HL-60 (cell line): ENCODE results near the gene CLDND1.

Experiments
- DNase-seq, 2 experiments: peaks; one replicate each; pipeline ENCODE4 v3.0.0-alpha.2; 2010 to 2020; ENCODE audit warnings: low read depth in 1 of 2, low spot score in 1 of 2
- H3K27ac ChIP-seq: fragments of 250-450 bp; sonication (Bioruptor Pico); replicated peaks from 2 replicates; pipeline ENCODE4 v1.5.1; 2020; ENCODE audit warnings: mild to moderate bottlenecking, moderate library complexity
- H3K27me3 ChIP-seq: fragments of 250-450 bp; sonication (Bioruptor Pico); 2 replicates; pipeline ENCODE4 v1.5.1; 2021; ENCODE audit warnings: mild to moderate bottlenecking, moderate library complexity; ENCODE audit not compliant: insufficient read depth, poor library complexity, severe bottlenecking
- H3K4me3 ChIP-seq: replicated peaks from 2 replicates; pipeline ENCODE4 v1.5.1; 2011; ENCODE audit warnings: mild to moderate bottlenecking, control low read depth, low read length; ENCODE audit not compliant: insufficient read depth
- GABPA ChIP-seq: IDR thresholded peaks from 2 replicates; pipeline ENCODE4 v1.6.1; 2012; ENCODE audit warnings: low read depth
- POLR2AphosphoS5 ChIP-seq: IDR thresholded peaks from 2 replicates; pipeline ENCODE4 v1.6.1; 2012; ENCODE audit warnings: low read depth
- SPI1 ChIP-seq: IDR thresholded peaks from 2 replicates; pipeline ENCODE4 v1.6.1; 2012; ENCODE audit warnings: low read depth, mild to moderate bottlenecking, borderline replicate concordance
- TF ChIP-seq, protein P1 (sequence below): IDR thresholded peaks from one replicate; pipeline ENCODE4 v1.5.1; 2011; ENCODE audit warnings: low read length, control low read depth, inconsistent platforms; ENCODE audit not compliant: insufficient read depth
- TF ChIP-seq, protein P2 (sequence below): IDR thresholded peaks from 2 replicates; pipeline ENCODE4 v1.6.1; 2012; ENCODE audit warnings: low read depth; ENCODE audit not compliant: insufficient replicate concordance

Gene CLDND1

GRCh38 chr3:98532709-98533571 is 10.2 kb upstream of the CLDND1 start:
- Histone ChIP-seq H3K27ac (no peak overlapping the region), H3K27me3 (no peaks in the 10 kb centered on the region), H3K4me3 (no peak overlapping the region)
- no peak for DNase-seq
- TF ChIP-seq, protein P1, sequence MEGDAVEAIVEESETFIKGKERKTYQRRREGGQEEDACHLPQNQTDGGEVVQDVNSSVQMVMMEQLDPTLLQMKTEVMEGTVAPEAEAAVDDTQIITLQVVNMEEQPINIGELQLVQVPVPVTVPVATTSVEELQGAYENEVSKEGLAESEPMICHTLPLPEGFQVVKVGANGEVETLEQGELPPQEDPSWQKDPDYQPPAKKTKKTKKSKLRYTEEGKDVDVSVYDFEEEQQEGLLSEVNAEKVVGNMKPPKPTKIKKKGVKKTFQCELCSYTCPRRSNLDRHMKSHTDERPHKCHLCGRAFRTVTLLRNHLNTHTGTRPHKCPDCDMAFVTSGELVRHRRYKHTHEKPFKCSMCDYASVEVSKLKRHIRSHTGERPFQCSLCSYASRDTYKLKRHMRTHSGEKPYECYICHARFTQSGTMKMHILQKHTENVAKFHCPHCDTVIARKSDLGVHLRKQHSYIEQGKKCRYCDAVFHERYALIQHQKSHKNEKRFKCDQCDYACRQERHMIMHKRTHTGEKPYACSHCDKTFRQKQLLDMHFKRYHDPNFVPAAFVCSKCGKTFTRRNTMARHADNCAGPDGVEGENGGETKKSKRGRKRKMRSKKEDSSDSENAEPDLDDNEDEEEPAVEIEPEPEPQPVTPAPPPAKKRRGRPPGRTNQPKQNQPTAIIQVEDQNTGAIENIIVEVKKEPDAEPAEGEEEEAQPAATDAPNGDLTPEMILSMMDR, result no peak
- peak; percentile 56; the same call in 1 of the 2 replicates for TF ChIP-seq SPI1

- no peaks in the 10 kb centered on the region for H3K27me3 ChIP-seq
- no peak for DNase-seq
- TF ChIP-seq, protein P2, sequence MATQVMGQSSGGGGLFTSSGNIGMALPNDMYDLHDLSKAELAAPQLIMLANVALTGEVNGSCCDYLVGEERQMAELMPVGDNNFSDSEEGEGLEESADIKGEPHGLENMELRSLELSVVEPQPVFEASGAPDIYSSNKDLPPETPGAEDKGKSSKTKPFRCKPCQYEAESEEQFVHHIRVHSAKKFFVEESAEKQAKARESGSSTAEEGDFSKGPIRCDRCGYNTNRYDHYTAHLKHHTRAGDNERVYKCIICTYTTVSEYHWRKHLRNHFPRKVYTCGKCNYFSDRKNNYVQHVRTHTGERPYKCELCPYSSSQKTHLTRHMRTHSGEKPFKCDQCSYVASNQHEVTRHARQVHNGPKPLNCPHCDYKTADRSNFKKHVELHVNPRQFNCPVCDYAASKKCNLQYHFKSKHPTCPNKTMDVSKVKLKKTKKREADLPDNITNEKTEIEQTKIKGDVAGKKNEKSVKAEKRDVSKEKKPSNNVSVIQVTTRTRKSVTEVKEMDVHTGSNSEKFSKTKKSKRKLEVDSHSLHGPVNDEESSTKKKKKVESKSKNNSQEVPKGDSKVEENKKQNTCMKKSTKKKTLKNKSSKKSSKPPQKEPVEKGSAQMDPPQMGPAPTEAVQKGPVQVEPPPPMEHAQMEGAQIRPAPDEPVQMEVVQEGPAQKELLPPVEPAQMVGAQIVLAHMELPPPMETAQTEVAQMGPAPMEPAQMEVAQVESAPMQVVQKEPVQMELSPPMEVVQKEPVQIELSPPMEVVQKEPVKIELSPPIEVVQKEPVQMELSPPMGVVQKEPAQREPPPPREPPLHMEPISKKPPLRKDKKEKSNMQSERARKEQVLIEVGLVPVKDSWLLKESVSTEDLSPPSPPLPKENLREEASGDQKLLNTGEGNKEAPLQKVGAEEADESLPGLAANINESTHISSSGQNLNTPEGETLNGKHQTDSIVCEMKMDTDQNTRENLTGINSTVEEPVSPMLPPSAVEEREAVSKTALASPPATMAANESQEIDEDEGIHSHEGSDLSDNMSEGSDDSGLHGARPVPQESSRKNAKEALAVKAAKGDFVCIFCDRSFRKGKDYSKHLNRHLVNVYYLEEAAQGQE, result no peak
- TF ChIP-seq, protein P1, result no peak
- no peak overlapping the region for H3K27ac ChIP-seq
- no peak overlapping the region for H3K4me3 ChIP-seq
These were observed 9.6 kb upstream of the CLDND1 start for GRCh38 chr3:98532275-98532637.

DNA sequence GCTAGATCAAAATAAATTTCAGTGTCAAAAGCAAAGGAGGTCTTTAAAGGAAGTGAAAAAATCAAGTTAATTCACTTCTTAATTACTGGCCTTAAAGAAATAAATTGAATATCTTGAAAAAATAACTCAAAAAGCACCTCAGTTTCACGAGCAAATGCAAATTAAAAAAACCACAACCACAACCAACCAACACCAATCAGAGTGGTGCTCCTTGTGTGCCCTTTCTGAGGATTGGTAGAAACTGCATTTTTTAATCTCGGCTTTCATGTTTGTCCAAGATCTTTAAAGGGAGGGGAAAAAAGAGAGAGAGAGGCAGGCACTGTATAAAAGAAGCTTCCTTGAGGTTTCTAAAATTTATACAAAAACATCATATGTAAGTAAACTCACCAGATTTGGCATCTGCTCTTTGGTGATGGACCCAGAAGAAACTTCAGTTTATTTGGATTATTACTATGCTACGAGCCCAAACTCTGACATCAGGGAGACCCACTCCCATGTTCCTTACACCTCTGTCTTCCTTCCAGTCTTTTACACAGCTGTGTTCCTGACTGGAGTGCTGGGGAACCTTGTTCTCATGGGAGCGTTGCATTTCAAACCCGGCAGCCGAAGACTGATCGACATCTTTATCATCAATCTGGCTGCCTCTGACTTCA is 9.0 kb upstream of the CLDND1 start, which contains the start of gene GPR15:
Gene GPR15, plus strand, starts transcription at position 357 of the 653 bp plus-strand sequence. Its CDS starts 56 bp downstream, at position 413.
- no peak within 1 kb of the TSS for H3K4me3 ChIP-seq

More for the DNA sequence above, 9.0 kb upstream of the CLDND1 start, which contains the start of gene GPR15:
- Histone ChIP-seq H3K27ac (no peak within 1 kb of the TSS), H3K27me3 (no peaks in the 10 kb centered on the region)
- TF ChIP-seq, protein P1, result no peak
- TF ChIP-seq SPI1 (no peak), POLR2AphosphoS5 (no peak), GABPA (no peak)
- TF ChIP-seq, protein P2, result no peak
- no peak for DNase-seq
